HG02943 (cell line): ENCODE results near the gene KCTD13.
"Not testable (repeated sequence)": the region's sequence is repeated elsewhere in the genome, so short reads cannot be mapped to it uniquely, and the experiment has no call there.

Experiments
- ATAC-seq: cut with Tn5 transposase; IDR thresholded peaks from one replicate; pipeline ENCODE4 v1.9.1; 2021; ENCODE audit warnings: mild to moderate bottlenecking, low read depth, moderate library complexity; ENCODE audit not compliant: unreplicated experiment

The KCTD13 gene

GRCh38 chr16:29889372-29889771 lies 36.7 kb downstream of the KCTD13 start:
- not testable (repeated sequence) for ATAC-seq

DNA sequence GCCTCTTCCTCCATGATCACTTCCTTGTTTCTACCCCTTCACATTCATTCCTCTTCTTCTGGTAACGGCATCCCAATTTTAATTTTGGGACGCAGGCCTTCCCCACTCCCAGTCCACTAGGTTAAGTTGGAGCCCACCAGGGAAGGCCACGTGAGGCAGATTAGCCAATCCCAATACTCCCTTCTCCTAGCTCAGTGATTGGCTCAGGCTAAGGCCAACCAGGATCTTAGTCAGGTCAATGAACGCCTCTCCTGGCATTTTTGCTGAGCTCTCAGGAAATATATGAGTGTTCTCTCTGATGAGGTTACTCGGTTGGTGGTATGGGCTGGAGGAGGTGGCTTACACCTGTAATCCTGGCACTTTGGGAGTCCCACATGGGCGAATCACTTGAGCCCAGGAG lies 42.0 kb downstream of the KCTD13 start:
- no peak for ATAC-seq

- no peak for ATAC-seq
Observed at GRCh38 chr16:29881050-29881449, 45.0 kb downstream of the KCTD13 start.

GRCh38 chr16:29878172-29878571 lies 47.9 kb downstream of the KCTD13 start:
- ATAC-seq: no peak

DNA sequence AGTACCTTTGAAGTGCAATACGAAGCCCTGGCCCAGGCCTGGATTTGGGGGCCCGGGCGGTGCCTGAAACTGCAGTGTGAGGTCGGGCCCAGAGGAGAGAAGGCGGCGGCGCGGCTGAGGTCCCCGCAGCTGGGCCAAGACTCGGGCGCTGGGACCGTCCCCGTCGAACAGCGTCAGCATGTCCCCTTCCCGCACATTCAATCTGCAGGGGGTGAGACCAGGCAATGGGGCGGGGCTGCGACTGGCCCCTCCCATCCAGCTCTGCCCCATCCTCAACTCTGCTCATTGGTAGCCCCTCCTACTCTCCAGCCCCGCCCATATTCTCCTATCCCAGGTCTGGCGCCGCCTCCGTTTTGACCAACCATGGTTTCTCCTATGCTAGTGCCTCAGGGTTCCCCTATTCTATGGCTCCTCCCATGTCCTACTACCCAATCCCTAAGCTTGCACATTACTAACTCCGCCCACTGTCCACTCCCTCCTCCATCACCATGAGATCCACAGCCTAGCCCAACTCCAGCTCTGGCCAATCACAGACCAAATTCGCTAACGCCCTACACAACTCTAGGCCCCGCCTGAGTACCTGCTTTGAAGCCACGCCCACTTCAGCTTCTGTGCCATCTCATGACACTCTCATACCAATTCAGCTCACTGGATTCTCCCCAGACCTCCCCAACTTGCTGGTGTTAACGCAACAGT lies 48.6 kb downstream of the KCTD13 start:
- ATAC-seq: no peak

GRCh38 chr16:29876594-29877249 lies 49.3 kb downstream of the KCTD13 start:
- ATAC-seq: no peak

GRCh38 chr16:29876217-29876593 lies 49.8 kb downstream of the KCTD13 start:
- no peak for ATAC-seq

DNA sequence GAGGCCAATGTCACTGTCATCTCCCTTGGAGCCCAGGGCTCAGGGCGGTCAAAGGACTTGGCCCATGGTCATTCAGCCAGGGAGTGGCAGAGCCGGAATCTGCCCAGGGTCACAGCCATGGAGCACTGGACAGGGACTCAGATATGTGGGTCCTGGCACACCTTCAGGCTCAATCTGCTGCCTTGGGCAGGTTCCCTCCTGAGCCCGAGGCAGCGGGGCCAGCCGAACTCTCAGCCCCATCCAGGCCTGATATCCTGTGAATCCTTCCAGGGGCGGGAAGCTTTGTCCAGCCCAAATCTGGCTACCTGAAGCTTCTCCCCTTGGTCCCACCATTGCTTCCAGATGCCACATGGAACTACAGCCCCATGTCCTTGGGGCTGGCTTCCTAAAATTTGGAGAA lies 50.8 kb downstream of the KCTD13 start:
- no peak for ATAC-seq

GRCh38 chr16:29873319-29873718 lies 52.7 kb downstream of the KCTD13 start:
- ATAC-seq: no peak

DNA sequence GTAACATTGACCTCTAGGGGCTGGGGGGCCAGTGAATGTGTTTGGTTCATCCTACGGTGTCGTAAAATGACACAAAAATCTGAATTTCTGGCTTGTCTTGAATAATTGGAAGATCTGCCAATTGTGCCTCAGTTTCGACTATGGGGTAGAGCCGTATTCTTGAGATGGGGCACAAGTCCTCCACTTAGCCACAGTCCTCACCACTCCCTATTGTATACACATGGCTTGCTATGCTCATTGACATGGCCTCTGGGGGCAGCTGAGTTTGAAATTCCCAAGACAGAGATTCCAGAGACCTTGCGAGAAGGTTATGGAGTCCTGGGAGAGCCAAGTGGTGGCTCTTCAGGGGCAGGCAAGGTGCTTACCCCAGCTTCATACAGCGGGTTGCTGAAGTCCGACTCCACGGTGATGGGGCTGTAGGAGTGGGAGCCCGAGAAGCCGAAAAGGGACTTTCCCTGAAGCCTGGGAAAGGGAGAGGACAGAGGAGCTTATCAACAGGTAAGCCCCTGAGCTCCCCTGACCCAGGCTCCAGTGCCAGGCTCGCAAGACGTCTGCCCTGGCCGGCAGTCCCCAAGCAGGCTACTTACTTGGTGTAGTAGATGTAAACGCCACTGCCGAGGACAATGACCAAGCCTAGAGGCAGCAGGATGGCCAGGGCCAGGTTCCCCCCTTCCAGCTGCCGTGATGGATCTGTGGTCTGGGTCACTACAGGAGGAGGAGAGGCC lies 54.0 kb downstream of the KCTD13 start:
- ATAC-seq: no peak

DNA sequence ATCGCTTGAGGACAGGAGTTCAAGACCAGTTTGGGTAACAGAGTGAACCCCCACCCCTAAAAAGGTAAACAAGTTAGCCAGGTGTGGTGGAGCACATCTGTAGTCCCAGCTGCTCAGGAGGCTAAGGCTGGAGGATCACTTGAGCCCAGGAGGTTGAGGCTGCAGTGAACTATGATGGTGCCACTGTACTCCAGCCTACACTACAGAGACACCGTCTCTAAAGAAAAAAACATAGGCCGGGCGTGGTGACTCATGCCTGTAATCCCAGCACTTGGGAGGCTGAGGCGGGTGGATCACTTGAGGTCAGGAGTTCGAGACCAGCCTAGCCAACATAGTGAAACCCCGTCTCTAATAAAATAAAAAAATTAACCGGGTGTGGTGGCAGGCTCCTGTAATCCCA lies 57.0 kb downstream of the KCTD13 start:
- ATAC-seq: not testable (repeated sequence)

DNA sequence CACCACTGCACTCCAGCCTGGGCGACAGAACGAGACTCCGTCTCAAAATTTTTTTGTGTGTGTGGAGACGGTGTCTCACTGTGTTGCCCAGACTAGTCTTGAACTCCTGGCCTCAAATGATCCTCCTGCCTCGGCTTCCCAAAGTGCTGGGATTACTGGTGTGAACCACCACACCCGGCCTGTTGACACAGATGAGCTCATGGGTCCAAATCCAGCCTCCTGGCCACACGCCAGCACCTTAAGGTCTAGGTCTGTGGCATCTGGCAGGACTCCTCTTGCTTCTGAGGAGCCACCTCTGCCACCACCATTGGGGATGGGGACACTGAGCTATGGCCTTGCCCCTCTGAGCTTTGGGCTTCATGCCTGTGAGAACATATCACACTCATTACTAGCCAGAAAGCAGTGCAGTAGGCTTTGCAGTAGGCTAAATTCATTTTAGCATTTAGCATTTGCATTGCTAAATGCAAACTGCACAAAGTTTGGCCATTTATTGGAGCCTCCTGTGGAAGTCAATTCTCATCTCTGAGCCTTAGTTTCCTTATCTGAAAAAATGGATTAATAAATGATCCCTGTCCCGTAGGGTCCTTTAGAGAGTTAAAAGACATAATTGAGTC lies 57.5 kb downstream of the KCTD13 start:
- ATAC-seq: no peak

- no peak for ATAC-seq
Observed at GRCh38 chr16:29864205-29864604, 61.8 kb downstream of the KCTD13 start.

- ATAC-seq: no peak
Observed at GRCh38 chr16:29863669-29863984, 62.4 kb downstream of the KCTD13 start.

DNA sequence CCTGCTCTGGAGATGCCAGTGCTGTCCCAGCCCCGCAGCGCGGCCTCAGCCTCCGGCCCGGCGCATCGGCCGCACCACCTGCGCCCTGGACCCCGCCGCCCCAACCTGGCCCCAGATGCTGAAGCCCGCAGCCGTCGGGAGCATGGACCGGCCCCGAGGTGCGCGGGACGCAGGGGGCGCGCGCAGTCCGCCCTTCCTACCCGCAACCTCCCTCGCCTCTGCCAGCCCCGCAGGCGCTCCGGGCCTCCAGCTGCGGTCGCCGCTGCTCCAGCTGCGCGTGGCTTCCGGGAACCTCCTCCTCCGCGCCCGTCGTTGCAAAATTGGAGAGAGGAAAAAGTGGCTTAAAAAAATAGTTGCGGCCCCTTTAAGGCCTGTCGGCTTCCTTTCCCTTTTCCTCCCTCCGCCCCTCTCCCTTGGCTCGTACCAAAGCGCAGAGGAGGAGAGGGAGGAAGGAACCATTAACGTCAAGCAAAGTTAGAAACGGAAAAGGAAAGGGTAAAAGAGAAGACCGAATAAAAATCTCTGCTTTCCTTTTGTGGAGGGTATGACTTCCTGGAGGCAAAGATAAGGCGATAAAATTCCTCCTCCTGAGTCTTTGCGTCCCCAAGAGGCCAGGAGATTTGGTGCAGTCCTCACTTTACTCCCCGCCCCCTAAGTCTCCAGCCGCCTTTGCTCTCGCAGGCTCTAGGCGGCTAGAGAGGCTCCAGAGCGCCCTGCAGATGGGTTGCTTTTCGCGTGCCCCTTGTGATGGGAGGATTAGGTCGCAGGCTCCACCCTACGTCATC lies 63.0 kb downstream of the KCTD13 start, which contains the start of gene CDIPT:
Gene CDIPT, minus strand, starts transcription at position 343 of the 785 bp plus-strand sequence. CDS start 369 bp downstream, outside the sequence.
- peak; percentile 94 for ATAC-seq

GRCh38 chr16:29862383-29862883 lies 63.6 kb downstream of the KCTD13 start:
- ATAC-seq: no peak

GRCh38 chr16:29860218-29860617 lies 65.8 kb downstream of the KCTD13 start:
- ATAC-seq: no peak

DNA sequence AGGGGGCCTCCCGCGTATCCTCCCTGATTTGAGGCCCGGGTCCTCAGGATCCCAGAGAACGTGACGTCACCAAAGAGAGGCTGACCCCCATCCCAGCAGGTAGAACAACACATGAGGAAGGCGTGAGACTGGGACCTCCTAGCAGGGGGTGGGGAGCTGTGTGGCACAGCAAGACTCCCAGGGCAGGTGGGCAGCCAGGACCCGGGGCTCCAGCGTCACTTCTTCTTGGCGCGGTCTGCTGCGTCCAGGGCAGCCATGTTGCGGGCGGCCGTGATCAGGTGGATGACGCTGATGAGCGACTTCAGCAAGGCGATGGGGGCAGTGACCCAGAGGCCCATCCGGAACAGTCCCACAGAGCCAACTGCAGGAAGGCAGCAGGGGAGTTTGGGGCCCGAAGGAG lies 67.1 kb downstream of the KCTD13 start:
- ATAC-seq: no peak

- ATAC-seq: no peak
Observed at GRCh38 chr16:29858149-29858849, 67.7 kb downstream of the KCTD13 start.
